HepG2 (cell line): ENCODE data around the gene GRB7. TPM values are rescaled to one million over a fixed set of nuclear protein-coding genes. Genes with fewer than 3 reads are reported as not detected.

Source experiments
- ATF7 ChIP-seq, 2 experiments: fragments of 450-650 bp in 1 of 2; sonication (generic) in 1 of 2; formaldehyde crosslinking in 1 of 2; IDR thresholded peaks; 2 replicates each; pipeline versions ENCODE4 v1.4.0 to v1.6.1; 2016 to 2020; ENCODE audit warnings: antibody characterized with exemption in 1 of 2, mild to moderate bottlenecking in 1 of 2, missing genetic modification reagents in 1 of 2
- CCDC6 ChIP-seq: sonication (generic); formaldehyde crosslinking; IDR thresholded peaks from 2 replicates; pipeline ENCODE4 v1.8.1; 2022; ENCODE audit warnings: mild to moderate bottlenecking, missing genetic modification reagents, moderate library complexity
- MIER2 ChIP-seq: IDR thresholded peaks from 2 replicates; pipeline ENCODE4 v1.6.1; 2016; ENCODE audit warnings: missing biosample characterization, missing genetic modification reagents
- MXD1 ChIP-seq: sonication (generic); formaldehyde crosslinking; IDR thresholded peaks from 2 replicates; pipeline ENCODE4 v1.4.0; 2020; ENCODE audit warnings: mild to moderate bottlenecking, missing genetic modification reagents
- RORA ChIP-seq: sonication (generic); formaldehyde crosslinking; IDR thresholded peaks from 2 replicates; pipeline ENCODE4 v1.5.0; 2020; ENCODE audit warnings: mild to moderate bottlenecking, missing genetic modification reagents, moderate library complexity
- SKI ChIP-seq: fragments of 450-650 bp; IDR thresholded peaks from one replicate; pipeline ENCODE4 v1.6.1; 2018; ENCODE audit warnings: mild to moderate bottlenecking; ENCODE audit not compliant: partially characterized antibody
- SP4 ChIP-seq: sonication (generic); formaldehyde crosslinking; IDR thresholded peaks from 2 replicates; pipeline ENCODE4 v1.8.1; 2023; ENCODE audit warnings: mild to moderate bottlenecking, missing genetic modification reagents
- TEAD2 ChIP-seq: sonication (generic); formaldehyde crosslinking; IDR thresholded peaks from 2 replicates; pipeline ENCODE4 v1.9.0; 2021; ENCODE audit warnings: missing genetic modification reagents
- ZBTB4 ChIP-seq: sonication (generic); formaldehyde crosslinking; IDR thresholded peaks from 2 replicates; pipeline ENCODE4 v1.4.0; 2020; ENCODE audit warnings: missing genetic modification reagents, mild to moderate bottlenecking, borderline replicate concordance
- ZC3H13 ChIP-seq: sonication (generic); formaldehyde crosslinking; IDR thresholded peaks from 2 replicates; pipeline ENCODE4 v1.8.1; 2023; ENCODE audit warnings: mild to moderate bottlenecking, missing genetic modification reagents, moderate library complexity
- ZNF205 ChIP-seq: IDR thresholded peaks from 2 replicates; pipeline ENCODE4 v1.6.1; 2018; ENCODE audit warnings: missing biosample characterization, missing genetic modification reagents
- ZNF264 ChIP-seq: sonication (generic); formaldehyde crosslinking; IDR thresholded peaks from 2 replicates; pipeline ENCODE4 v1.4.0; 2020; ENCODE audit warnings: missing genetic modification reagents
- ZNF281 ChIP-seq: sonication (generic); formaldehyde crosslinking; IDR thresholded peaks from 2 replicates; pipeline ENCODE4 v1.4.0; 2020; ENCODE audit warnings: missing genetic modification reagents, borderline replicate concordance
- ZNF34 ChIP-seq: sonication (generic); formaldehyde crosslinking; IDR thresholded peaks from 2 replicates; pipeline ENCODE4 v1.4.0; 2020; ENCODE audit warnings: mild to moderate bottlenecking, missing genetic modification reagents, borderline replicate concordance
- ZNF589 ChIP-seq: sonication (generic); formaldehyde crosslinking; conservative IDR thresholded peaks from 2 replicates; pipeline ENCODE4 v1.8.0; 2022; ENCODE audit warnings: mild to moderate bottlenecking, moderate library complexity, missing genetic modification reagents
- ZNF891 ChIP-seq: sonication (generic); formaldehyde crosslinking; IDR thresholded peaks from 2 replicates; pipeline ENCODE4 v1.5.0; 2020; ENCODE audit warnings: mild to moderate bottlenecking, missing genetic modification reagents
- polyA plus RNA-seq, 8 experiments: library from polyadenylated mRNA; depleted of rRNA in 3 of 8; stranded (reverse) in 7 of 8; unstranded in 1 of 8; fragments of >200 nt; fragmentation: Illumina TruSeq in 4 of 8; extraction: Trizol in 4 of 8; gene quantifications; 2 replicates each; pipeline versions ENCODE4 v1.2.1 to v1.2.3, GENCODE V29; 2011 to 2016; ENCODE audit warnings: low read depth in 4 of 8, missing spikeins in 1 of 8, mixed read lengths in 1 of 8; ENCODE audit not compliant: insufficient read depth in 1 of 8
- total RNA-seq, 5 experiments: library from RNA; depleted of rRNA; stranded (reverse); fragments of >200 nt; fragmentation: Illumina TruSeq; extraction: Trizol; gene quantifications; 2 replicates each; pipeline ENCODE4 v1.2.3, GENCODE V29; 2016; ENCODE audit warnings: low read depth in 1 of 5
- TF ChIP-seq, protein P1 (sequence below): sonication (generic); formaldehyde crosslinking; IDR thresholded peaks from 2 replicates; pipeline ENCODE4 v1.8.0; 2022; ENCODE audit warnings: mild to moderate bottlenecking, missing genetic modification reagents
- TF ChIP-seq, protein P2 (sequence below): sonication (generic); formaldehyde crosslinking; IDR thresholded peaks from 2 replicates; pipeline ENCODE4 v1.4.0; 2020; ENCODE audit warnings: missing genetic modification reagents, mild to moderate bottlenecking, borderline replicate concordance

The GRB7 gene
- total and polyA plus RNA-seq, 2 of the 13 experiments (the other 11 are each of a cell fraction or from before 2014, with no cell fraction given) = 60.2 to 77.7 TPM

DNA sequence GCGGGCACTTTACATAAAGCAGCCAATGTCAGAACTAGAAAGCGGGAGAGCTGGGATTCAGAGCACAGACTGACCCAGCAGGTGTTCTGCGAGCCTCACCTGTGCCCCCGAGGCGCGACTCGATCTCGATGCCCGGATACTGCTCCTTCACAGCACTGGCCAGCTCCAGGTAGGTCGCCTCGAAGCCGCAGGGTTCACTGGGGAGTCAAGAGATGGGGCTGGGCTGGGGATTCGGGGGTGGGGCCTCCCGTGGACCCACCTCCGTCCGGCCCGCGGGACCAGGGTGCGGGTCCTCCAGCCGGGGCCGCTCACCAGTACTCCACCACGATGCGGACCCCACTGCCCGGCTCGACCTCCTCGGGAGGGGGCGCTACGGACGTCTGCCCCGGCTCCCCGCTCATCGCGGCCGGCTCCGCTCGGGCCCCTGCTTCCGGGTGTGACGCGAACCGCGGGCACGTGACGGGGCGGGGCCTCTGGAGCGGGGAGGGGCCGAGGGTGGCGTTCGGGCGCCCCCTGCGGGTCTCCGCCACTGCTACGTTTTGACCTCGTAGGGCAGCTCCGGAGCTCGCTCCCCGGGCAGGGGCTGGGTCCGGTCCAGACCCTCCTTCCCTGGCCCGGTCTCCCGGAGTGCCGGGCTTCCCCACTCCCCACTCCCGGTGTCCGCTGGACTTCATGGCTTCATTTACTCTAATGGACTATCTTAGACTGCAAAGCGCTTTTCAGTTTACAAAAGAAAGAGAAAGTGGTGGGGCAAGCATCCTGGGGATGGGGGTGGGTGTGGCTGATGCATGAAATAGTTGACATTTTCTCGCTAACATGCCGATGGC is 7.4 kb upstream of the GRB7 start, which contains the start of gene MIEN1 (continued):
- TF ChIP-seq RORA (no peak), ZNF264 (CRISPR knock-in tag) (no peak; the same call in 1 of the 2 replicates), ZNF891 (CRISPR knock-in tag) (peak; percentile 95), ZNF281 (CRISPR knock-in tag) (peak; percentile 59; the same call in 1 of the 2 replicates), TEAD2 (CRISPR knock-in tag) (no peak; the same call in 1 of the 2 replicates), SP4 (CRISPR knock-in tag) (peak; percentile 98), SKI (peak; percentile 52), ZNF589 (CRISPR knock-in tag) (peak; percentile 69; the same call in 1 of the 2 replicates), ZBTB4 (0 out of 2 replicates have a peak, but pooled peaks have one; percentile 55), ZNF34 (CRISPR knock-in tag) (peak; percentile 87; the same call in 1 of the 2 replicates), MIER2 (CRISPR knock-in tag) (peak; percentile 42; the same call in 1 of the 2 replicates), MXD1 (CRISPR knock-in tag) (peak; percentile 86; the same call in 1 of the 2 replicates), ZNF205 (CRISPR knock-in tag) (peak; percentile 84), ATF7 (IDR thresholded peaks at IDR 0.05) (no peak), ATF7 (CRISPR knock-in tag; IDR thresholded peaks at IDR 0.05) (peak; percentile 73), CCDC6 (peak; percentile 60; the same call in 1 of the 2 replicates), ZC3H13 (CRISPR knock-in tag) (peak; percentile 84; the same call in 1 of the 2 replicates)
- TF ChIP-seq, protein P1, sequence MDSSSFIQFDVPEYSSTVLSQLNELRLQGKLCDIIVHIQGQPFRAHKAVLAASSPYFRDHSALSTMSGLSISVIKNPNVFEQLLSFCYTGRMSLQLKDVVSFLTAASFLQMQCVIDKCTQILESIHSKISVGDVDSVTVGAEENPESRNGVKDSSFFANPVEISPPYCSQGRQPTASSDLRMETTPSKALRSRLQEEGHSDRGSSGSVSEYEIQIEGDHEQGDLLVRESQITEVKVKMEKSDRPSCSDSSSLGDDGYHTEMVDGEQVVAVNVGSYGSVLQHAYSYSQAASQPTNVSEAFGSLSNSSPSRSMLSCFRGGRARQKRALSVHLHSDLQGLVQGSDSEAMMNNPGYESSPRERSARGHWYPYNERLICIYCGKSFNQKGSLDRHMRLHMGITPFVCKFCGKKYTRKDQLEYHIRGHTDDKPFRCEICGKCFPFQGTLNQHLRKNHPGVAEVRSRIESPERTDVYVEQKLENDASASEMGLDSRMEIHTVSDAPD = 0 out of 2 replicates have a peak, but pooled peaks have one; percentile 47
- TF ChIP-seq, protein P2, sequence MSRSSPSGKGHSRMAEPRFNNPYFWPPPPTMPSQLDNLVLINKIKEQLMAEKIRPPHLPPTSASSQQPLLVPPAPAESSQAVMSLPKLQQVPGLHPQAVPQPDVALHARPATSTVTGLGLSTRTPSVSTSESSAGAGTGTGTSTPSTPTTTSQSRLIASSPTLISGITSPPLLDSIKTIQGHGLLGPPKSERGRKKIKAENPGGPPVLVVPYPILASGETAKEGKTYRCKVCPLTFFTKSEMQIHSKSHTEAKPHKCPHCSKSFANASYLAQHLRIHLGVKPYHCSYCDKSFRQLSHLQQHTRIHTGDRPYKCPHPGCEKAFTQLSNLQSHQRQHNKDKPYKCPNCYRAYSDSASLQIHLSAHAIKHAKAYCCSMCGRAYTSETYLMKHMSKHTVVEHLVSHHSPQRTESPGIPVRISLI (CRISPR knock-in tag) = peak; percentile 47; the same call in 1 of the 2 replicates
